ENCODE measurements around the gene SNCAIP. TPM values are rescaled to one million over a fixed set of nuclear protein-coding genes. Genes with fewer than 3 reads are reported as not detected.

Gene SNCAIP
- total RNA-seq, 3 donors from 2014 or later (not counting 1 experiment from before 2014, with no cell fraction given), result 0.73 TPM; not detected in 2

GRCh38 chr5:122464191-122464590, 152.2 kb downstream of the SNCAIP start:
- WGBS (ENCODE audit: insufficient coverage), result 83% methylated on average over 1 of the region's 2 CpGs
- Histone ChIP-seq H3K4me1 (ENCODE audit: control insufficient read depth, insufficient read depth, low read length) (no peaks in the 10 kb centered on the region), H3K27me3 (ENCODE audit: control insufficient read depth, insufficient read depth, low read length) (no peaks in the 10 kb centered on the region), H3K9me3 (ENCODE audit: control insufficient read depth, insufficient read depth, low read length) (no peaks in the 10 kb centered on the region), H3K36me3 (ENCODE audit: control insufficient read depth, insufficient read depth, low read length) (no peaks in the 10 kb centered on the region), H3K4me3 (ENCODE audit: low read length) (no peak overlapping the region), H3K27ac (ENCODE audit: low read length) (no peak overlapping the region)
- Mint-ChIP-seq H3K4me3 (no peak overlapping the region), H3K9me3 (peaks cover 2 to 3% of the 10 kb centered on the region in 2 donors), H3K36me3 (no peaks in the 10 kb centered on the region), H3K4me1 (no peaks in the 10 kb centered on the region), H3K27ac (no peak overlapping the region), H3K27me3 (ENCODE audit: low read depth in 2 of 2) (no peaks in the 10 kb centered on the region)
- TF ChIP-seq, protein P1, sequence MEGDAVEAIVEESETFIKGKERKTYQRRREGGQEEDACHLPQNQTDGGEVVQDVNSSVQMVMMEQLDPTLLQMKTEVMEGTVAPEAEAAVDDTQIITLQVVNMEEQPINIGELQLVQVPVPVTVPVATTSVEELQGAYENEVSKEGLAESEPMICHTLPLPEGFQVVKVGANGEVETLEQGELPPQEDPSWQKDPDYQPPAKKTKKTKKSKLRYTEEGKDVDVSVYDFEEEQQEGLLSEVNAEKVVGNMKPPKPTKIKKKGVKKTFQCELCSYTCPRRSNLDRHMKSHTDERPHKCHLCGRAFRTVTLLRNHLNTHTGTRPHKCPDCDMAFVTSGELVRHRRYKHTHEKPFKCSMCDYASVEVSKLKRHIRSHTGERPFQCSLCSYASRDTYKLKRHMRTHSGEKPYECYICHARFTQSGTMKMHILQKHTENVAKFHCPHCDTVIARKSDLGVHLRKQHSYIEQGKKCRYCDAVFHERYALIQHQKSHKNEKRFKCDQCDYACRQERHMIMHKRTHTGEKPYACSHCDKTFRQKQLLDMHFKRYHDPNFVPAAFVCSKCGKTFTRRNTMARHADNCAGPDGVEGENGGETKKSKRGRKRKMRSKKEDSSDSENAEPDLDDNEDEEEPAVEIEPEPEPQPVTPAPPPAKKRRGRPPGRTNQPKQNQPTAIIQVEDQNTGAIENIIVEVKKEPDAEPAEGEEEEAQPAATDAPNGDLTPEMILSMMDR (IDR thresholded peaks at IDR 0.05), result no peak
- ATAC-seq, result no peak
- no peak for DNase-seq
- intact Hi-C loops (cut with micrococcal nuclease), result no loop called here

- Mint-ChIP-seq H3K4me1 (no peaks in the 10 kb centered on the region), H3K36me3 (no peaks in the 10 kb centered on the region), H3K27me3 (ENCODE audit: low read depth in 2 of 2) (no peaks in the 10 kb centered on the region), H3K27ac (no peak overlapping the region), H3K9me3 (peaks cover 2 to 6% of the 10 kb centered on the region in 2 donors), H3K4me3 (no peak overlapping the region)
- Histone ChIP-seq H3K9me3 (ENCODE audit: control insufficient read depth, insufficient read depth, low read length) (no peaks in the 10 kb centered on the region), H3K27me3 (ENCODE audit: control insufficient read depth, insufficient read depth, low read length) (no peaks in the 10 kb centered on the region), H3K4me3 (ENCODE audit: low read length) (no peak overlapping the region), H3K36me3 (ENCODE audit: control insufficient read depth, insufficient read depth, low read length) (no peaks in the 10 kb centered on the region), H3K4me1 (ENCODE audit: control insufficient read depth, insufficient read depth, low read length) (no peaks in the 10 kb centered on the region), H3K27ac (ENCODE audit: low read length) (no peak overlapping the region)
- WGBS (ENCODE audit: insufficient coverage), result 83% methylated on average over 6 of the region's 7 CpGs
- DNase-seq (no peak), ATAC-seq (no peak)
- intact Hi-C loops (cut with micrococcal nuclease), result no loop called here
- TF ChIP-seq, protein P1 (IDR thresholded peaks at IDR 0.05), result no peak
These were observed 153.1 kb downstream of the SNCAIP start for GRCh38 chr5:122465031-122465577.

DNA sequence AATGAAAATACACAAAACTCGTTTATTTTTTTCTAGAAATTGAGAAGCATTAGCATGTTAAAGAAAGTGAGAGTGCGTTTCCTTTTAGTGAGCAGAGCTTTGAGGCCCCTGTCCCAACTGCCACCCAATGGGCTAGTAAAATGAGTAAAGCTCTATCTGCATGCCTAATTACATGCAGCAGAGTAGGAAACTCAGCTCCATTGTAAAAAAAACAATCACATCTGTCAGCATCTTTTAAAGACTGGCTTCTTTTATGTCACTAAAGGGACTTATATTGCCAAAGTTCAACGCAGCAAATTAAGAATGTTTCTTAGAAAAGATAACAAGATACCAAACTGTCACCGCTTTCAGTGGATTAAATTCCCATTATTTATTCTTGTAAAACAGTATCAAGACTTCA, 154.0 kb downstream of the SNCAIP start:
- TF ChIP-seq, protein P1 (IDR thresholded peaks at IDR 0.05), result no peak
- 80% methylated on average over 2 of the region's 4 CpGs for WGBS (ENCODE audit: insufficient coverage)
- Histone ChIP-seq H3K27ac (ENCODE audit: low read length) (no peak overlapping the region), H3K9me3 (ENCODE audit: control insufficient read depth, insufficient read depth, low read length) (no peaks in the 10 kb centered on the region), H3K36me3 (ENCODE audit: control insufficient read depth, insufficient read depth, low read length) (no peaks in the 10 kb centered on the region), H3K27me3 (ENCODE audit: control insufficient read depth, insufficient read depth, low read length) (no peaks in the 10 kb centered on the region), H3K4me1 (ENCODE audit: control insufficient read depth, insufficient read depth, low read length) (no peaks in the 10 kb centered on the region), H3K4me3 (ENCODE audit: low read length) (no peak overlapping the region)
- Mint-ChIP-seq H3K4me3 (no peak overlapping the region), H3K27me3 (ENCODE audit: low read depth in 2 of 2) (no peaks in the 10 kb centered on the region), H3K4me1 (no peaks in the 10 kb centered on the region), H3K27ac (no peak overlapping the region), H3K9me3 (peaks cover 2 to 3% of the 10 kb centered on the region in 2 donors), H3K36me3 (no peaks in the 10 kb centered on the region)
- DNase-seq, result no peak
- ATAC-seq, result no peak
- intact Hi-C loops (cut with micrococcal nuclease), result no loop called here

All from natural killer cell (primary cell).